Stimulated activated CD8-positive, alpha-beta memory T cell treated with anti-CD3 and anti-CD28 coated beads, Interleukin-7, amount 100 ng/mL, for 24 hours (primary cell): ENCODE measurements around the gene SLC27A3.
A peak's percentile ranks its signal among the peaks of the same experiment; 100 is the strongest.

Experiments used
- DNase-seq: peaks from one replicate; pipeline ENCODE4 v3.0.0-alpha.2; 2020; ENCODE audit warnings: low read depth

SLC27A3 gene

GRCh38 chr1:153774780-153775457 lies at the start of gene SLC27A3:
Gene SLC27A3 (plus strand): TSS chr1:153775407. CDS start chr1:153775498, 91 bp downstream.
- no peak for DNase-seq

GRCh38 chr1:153727463-153728304 lies 47.5 kb upstream of the SLC27A3 start, which contains the start of gene INTS3:
Gene INTS3 (plus strand): TSS chr1:153728050. CDS start chr1:153728635, 585 bp downstream.
- DNase-seq, result peak; percentile 96

- DNase-seq, result peak; percentile 4
Observed at GRCh38 chr1:153728305-153729066, 46.7 kb upstream of the SLC27A3 start.

- DNase-seq, result no peak
Observed at GRCh38 chr1:153730468-153730988, 44.7 kb upstream of the SLC27A3 start.

GRCh38 chr1:153733970-153734369 lies 41.2 kb upstream of the SLC27A3 start:
- DNase-seq, result no peak

- no peak for DNase-seq
Observed at GRCh38 chr1:153734396-153735089, 40.7 kb upstream of the SLC27A3 start.

GRCh38 chr1:153735090-153735420 lies 40.2 kb upstream of the SLC27A3 start:
- no peak for DNase-seq

- DNase-seq, result no peak
Observed at GRCh38 chr1:153741986-153742385, 33.2 kb upstream of the SLC27A3 start.

GRCh38 chr1:153742411-153743142 lies 32.6 kb upstream of the SLC27A3 start:
- no peak for DNase-seq

GRCh38 chr1:153745417-153745816 lies 29.8 kb upstream of the SLC27A3 start:
- no peak for DNase-seq

- no peak for DNase-seq
Observed at GRCh38 chr1:153746174-153746573, 29.0 kb upstream of the SLC27A3 start.

GRCh38 chr1:153748903-153749302 lies 26.3 kb upstream of the SLC27A3 start:
- DNase-seq, result no peak

GRCh38 chr1:153749408-153750005 lies 25.7 kb upstream of the SLC27A3 start:
- peak; percentile 54 for DNase-seq

GRCh38 chr1:153750026-153750995 lies 24.9 kb upstream of the SLC27A3 start:
- DNase-seq, result no peak

GRCh38 chr1:153752072-153752471 lies 23.1 kb upstream of the SLC27A3 start:
- DNase-seq, result no peak

GRCh38 chr1:153752571-153753195 lies 22.5 kb upstream of the SLC27A3 start:
- DNase-seq, result no peak

GRCh38 chr1:153754266-153754665 lies 20.9 kb upstream of the SLC27A3 start:
- no peak for DNase-seq

GRCh38 chr1:153760440-153760839 lies 14.8 kb upstream of the SLC27A3 start:
- no peak for DNase-seq
